Liver (tissue), 9 donors: Measurements from ENCODE around the gene TOR1A. TPM values are rescaled to one million over a fixed set of nuclear protein-coding genes. Genes with fewer than 3 reads are reported as not detected.

Experiments
- DNase-seq: peaks from one replicate; pipeline ENCODE4 v3.0.0-alpha.2; 2017; ENCODE audit warnings: low spot score
- H3K27ac ChIP-seq, 2 donors: one replicate each; pipeline ENCODE4 v1.7.0; 2013; ENCODE audit warnings: inconsistent platforms in 2 of 2, low read length in 2 of 2, control low read depth in 1 of 2, low read depth in 1 of 2, mild to moderate bottlenecking in 1 of 2
- H3K27me3 ChIP-seq, 4 donors: one replicate each; pipeline versions ENCODE4 v1.6.1 to v1.7.0; 2013; ENCODE audit warnings: low read length in 3 of 4, inconsistent platforms in 1 of 4, mild to moderate bottlenecking in 1 of 4, moderate library complexity in 1 of 4; ENCODE audit not compliant: control insufficient read depth in 4 of 4, insufficient read depth in 4 of 4
- H3K36me3 ChIP-seq, 4 donors: one replicate each; pipeline versions ENCODE4 v1.6.1 to v1.7.0; 2013; ENCODE audit warnings: low read length in 3 of 4, mild to moderate bottlenecking in 3 of 4, low read depth in 1 of 4, moderate library complexity in 1 of 4; ENCODE audit not compliant: control insufficient read depth in 4 of 4, insufficient read depth in 3 of 4
- H3K4me1 ChIP-seq, 4 donors: one replicate each; pipeline versions ENCODE4 v1.6.1 to v1.7.0; 2013; ENCODE audit warnings: low read length in 3 of 4, mild to moderate bottlenecking in 3 of 4, moderate library complexity in 1 of 4; ENCODE audit not compliant: control insufficient read depth in 4 of 4, insufficient read depth in 4 of 4
- H3K4me3 ChIP-seq, 3 donors: one replicate each; pipeline versions ENCODE4 v1.6.1 to v1.7.0; 2013; ENCODE audit warnings: low read length in 3 of 3, control low read depth in 1 of 3, low read depth in 1 of 3, mild to moderate bottlenecking in 1 of 3
- H3K9ac ChIP-seq, 2 donors: one replicate each; pipeline ENCODE4 v1.7.0; 2013; ENCODE audit warnings: low read length in 2 of 2, mild to moderate bottlenecking in 2 of 2, moderate library complexity in 2 of 2, control low read depth in 1 of 2, low read depth in 1 of 2
- H3K9me3 ChIP-seq, 4 donors: one replicate each; pipeline versions ENCODE4 v1.6.1 to v1.7.0; 2013; ENCODE audit warnings: low read length in 3 of 4; ENCODE audit not compliant: control insufficient read depth in 4 of 4
- ATF3 ChIP-seq: IDR thresholded peaks from 2 replicates; pipeline ENCODE4 v1.6.1; 2016; ENCODE audit warnings: antibody characterized with exemption
- CTCF ChIP-seq: fragments of 150-350 bp; IDR thresholded peaks from 2 replicates; pipeline ENCODE4 v1.5.1; 2017; ENCODE audit warnings: improper control_type of control experiment, low read depth, low read length; ENCODE audit not compliant: missing input control
- FOXA1 ChIP-seq: IDR thresholded peaks from 2 replicates; pipeline ENCODE4 v1.6.1; 2016; ENCODE audit warnings: antibody characterized with exemption
- FOXA2 ChIP-seq: IDR thresholded peaks from 2 replicates; pipeline ENCODE4 v1.6.1; 2016; ENCODE audit warnings: antibody characterized with exemption
- GABPA ChIP-seq, 2 donors: IDR thresholded peaks in 1 of 2; conservative IDR thresholded peaks in 1 of 2; 2 replicates each; pipeline ENCODE4 v1.6.1; 2016; ENCODE audit warnings: antibody characterized with exemption in 2 of 2, mild to moderate bottlenecking in 1 of 2, moderate library complexity in 1 of 2
- HNF4A ChIP-seq, 2 donors: conservative IDR thresholded peaks; 2 replicates each; pipeline ENCODE4 v1.6.1; 2016; ENCODE audit warnings: antibody characterized with exemption in 2 of 2, mild to moderate bottlenecking in 2 of 2
- HNF4G ChIP-seq: IDR thresholded peaks from 2 replicates; pipeline ENCODE4 v1.6.1; 2016; ENCODE audit warnings: antibody characterized with exemption
- JUND ChIP-seq, 2 donors: IDR thresholded peaks; 2 replicates each; pipeline ENCODE4 v1.6.1; 2016; ENCODE audit warnings: antibody characterized with exemption in 2 of 2
- MAX ChIP-seq: IDR thresholded peaks from 2 replicates; pipeline ENCODE4 v1.6.1; 2016; ENCODE audit warnings: antibody characterized with exemption
- NR2F2 ChIP-seq: IDR thresholded peaks from 2 replicates; pipeline ENCODE4 v1.6.1; 2016; ENCODE audit warnings: antibody characterized with exemption
- RXRA ChIP-seq, 2 donors: IDR thresholded peaks; 2 replicates each; pipeline ENCODE4 v1.6.1; 2017 to 2018; ENCODE audit warnings: antibody characterized with exemption in 2 of 2, mild to moderate bottlenecking in 1 of 2
- SP1 ChIP-seq: IDR thresholded peaks from 2 replicates; pipeline ENCODE4 v1.6.1; 2018; ENCODE audit warnings: antibody characterized with exemption, mild to moderate bottlenecking
- TAF1 ChIP-seq: conservative IDR thresholded peaks from 2 replicates; pipeline ENCODE4 v1.6.1; 2016; ENCODE audit warnings: antibody characterized with exemption, mild to moderate bottlenecking
- ZBTB33 ChIP-seq: IDR thresholded peaks from 2 replicates; pipeline ENCODE4 v1.6.1; 2016; ENCODE audit warnings: antibody characterized with exemption
- WGBS: extraction: QIAGEN DNeasy Blood & Tissue Kit; methylation state at CpG from one replicate; pipeline ENCODE4 v1.1.7; 2013; 5-methylcytosine and 5-hydroxymethylcytosine counted together
- polyA plus RNA-seq, 2 donors: library from polyadenylated mRNA; stranded (reverse) in 1 of 2; unstranded in 1 of 2; fragments of 200-250 nt in 1 of 2; fragments of >200 nt in 1 of 2; fragmentation: Nextera tagmentation in 1 of 2; extraction: Ambion mirVana in 1 of 2; gene quantifications; one replicate each; pipeline versions ENCODE4 v1.2.1 to v1.2.3, GENCODE V29; 2013 to 2015
- total RNA-seq, 2 donors: library from RNA; depleted of rRNA; stranded (reverse); fragments of >200 nt; gene quantifications; one replicate each; pipeline ENCODE4 v1.2.3, GENCODE V29; 2014
- donor health status: healthy.
- donor health status: healthy.
- donor health status: healthy.
- donor health status: healthy.
- donor health status: healthy.

The TOR1A gene
- total and polyA plus RNA-seq, 4 donors, result 18.3 to 34.0 (median 29.8) TPM

DNA sequence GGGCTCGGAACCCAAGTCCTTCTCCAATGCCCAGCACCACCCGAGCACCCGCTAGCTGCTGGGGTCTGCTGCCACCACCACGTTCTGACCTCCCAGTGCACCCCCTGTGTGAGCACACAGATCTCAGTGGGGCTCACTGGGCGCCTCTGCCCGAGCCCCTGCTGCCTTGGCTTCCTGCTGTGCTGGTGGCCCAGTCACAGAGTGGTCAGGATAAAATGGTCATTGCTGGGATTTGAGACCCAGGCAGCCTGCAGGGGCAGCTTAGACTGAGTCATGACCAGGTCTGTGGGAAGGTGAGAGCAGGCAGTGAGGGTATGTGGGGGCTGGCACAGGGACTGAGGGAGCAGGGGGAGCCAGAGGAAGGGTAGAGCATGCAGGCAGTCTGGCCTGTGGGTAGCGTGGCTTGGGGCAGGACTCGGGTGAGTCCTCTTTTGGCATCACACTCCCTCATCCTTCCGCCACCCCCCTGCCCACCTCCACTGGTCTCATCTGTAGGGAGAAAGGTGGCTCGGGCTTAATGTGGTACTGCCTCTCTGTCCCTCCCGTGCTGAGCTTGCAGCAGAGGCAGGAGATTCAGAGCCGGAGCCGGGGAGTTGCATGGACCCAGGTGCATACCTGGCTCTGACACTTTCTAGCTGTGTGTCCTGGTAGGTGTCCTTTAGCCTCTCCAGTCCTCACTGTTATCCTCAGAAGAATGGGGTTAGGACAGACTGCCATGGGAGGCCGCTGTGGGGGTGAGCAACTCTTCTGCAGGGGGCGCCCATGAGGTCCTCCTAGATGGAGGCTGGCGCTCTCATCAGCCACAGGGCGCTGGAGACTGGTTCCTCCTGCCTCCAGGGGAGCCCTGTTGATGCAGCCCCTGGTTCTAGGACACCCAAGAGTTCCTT is 43.4 kb upstream of the TOR1A start:
- Histone ChIP-seq H3K27me3 (no peaks in the 10 kb centered on the region), H3K4me1 (peaks cover 0 to 12% (median 6%) of the 10 kb centered on the region in 4 donors), H3K36me3 (peaks cover 2 to 20% (median 7%) of the 10 kb centered on the region in 4 donors), H3K9ac (no peak overlapping the region), H3K4me3 (no peak overlapping the region), H3K27ac (no peak overlapping the region), H3K9me3 (no peaks in the 10 kb centered on the region)
- WGBS, result 79% methylated on average over 17 of the region's 17 CpGs
- TF ChIP-seq MAX (no peak), SP1 (no peak), CTCF (no peak), ZBTB33 (no peak), HNF4G (no peak), FOXA2 (no peak), HNF4A (conservative IDR thresholded peaks at IDR 0.05) (no peak), JUND (IDR thresholded peaks at IDR 0.05) (no peak), GABPA (IDR thresholded peaks at IDR 0.05 in 1 of 2, conservative IDR thresholded peaks at IDR 0.05 in 1 of 2) (no peak), NR2F2 (no peak)
- peak; percentile 36 for DNase-seq

DNA sequence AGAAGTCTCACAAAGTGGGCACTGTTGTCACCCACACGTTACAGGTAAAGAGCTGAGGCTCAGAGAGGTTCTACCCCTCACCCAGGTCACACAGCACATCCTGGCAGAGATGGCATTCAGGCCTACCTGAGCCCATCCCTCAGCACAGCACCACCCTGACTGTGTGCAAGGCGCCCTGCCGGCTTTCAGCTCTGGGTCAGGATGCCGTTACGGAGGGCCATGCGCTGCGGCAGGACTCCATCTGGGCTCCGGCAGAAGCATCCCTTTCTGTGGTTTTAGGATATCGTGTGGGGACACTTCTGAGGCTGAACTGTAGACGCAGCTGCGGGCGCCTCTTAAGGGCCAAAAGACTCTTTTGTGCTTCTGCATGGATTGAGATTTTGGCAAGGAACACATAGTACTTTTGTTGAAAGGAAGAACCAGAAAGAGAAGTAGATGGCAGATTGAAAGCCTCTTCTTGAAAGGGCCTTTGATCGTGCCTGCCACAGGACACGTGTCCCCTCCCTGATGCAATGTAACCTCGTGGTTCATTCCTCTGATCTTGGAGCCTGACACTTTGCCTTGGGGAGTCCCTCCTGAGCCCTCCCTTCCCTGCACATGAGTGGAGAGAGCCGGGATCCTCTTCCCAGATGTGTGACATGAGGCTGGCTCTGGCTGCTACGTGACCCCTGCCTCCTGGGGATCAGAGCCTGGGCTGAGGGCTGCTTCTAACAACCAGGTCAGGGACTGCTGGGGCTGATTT is 42.6 kb upstream of the TOR1A start:
- 85% methylated on average over 17 of the region's 17 CpGs for WGBS
- no peak overlapping the region for H3K4me3 ChIP-seq
- peaks cover 0 to 12% (median 8%) of the 10 kb centered on the region in 4 donors for H3K4me1 ChIP-seq
- H3K36me3 ChIP-seq, result peaks cover 6 to 25% (median 11%) of the 10 kb centered on the region in 4 donors
- no peaks in the 10 kb centered on the region for H3K9me3 ChIP-seq
- H3K9ac ChIP-seq, result no peak overlapping the region
- TF ChIP-seq FOXA1 (no peak), HNF4G (no peak), TAF1 (no peak), SP1 (no peak), ZBTB33 (no peak), MAX (no peak), GABPA (IDR thresholded peaks at IDR 0.05 in 1 of 2, conservative IDR thresholded peaks at IDR 0.05 in 1 of 2) (no peak), ATF3 (no peak), CTCF (no peak), RXRA (IDR thresholded peaks at IDR 0.05) (no peak), JUND (IDR thresholded peaks at IDR 0.05) (no peak)
- H3K27ac ChIP-seq, result no peak overlapping the region
- peak; percentile 27 for DNase-seq
- H3K27me3 ChIP-seq, result no peaks in the 10 kb centered on the region
